ENCODE measurements around the gene TNKS1BP1.

GRCh38 chr11:57283231-57283990 lies 41.3 kb downstream of the TNKS1BP1 start:
- no peak for TF ChIP-seq CTCF (IDR thresholded peaks at IDR 0.05; ENCODE audit: borderline replicate concordance, extremely low read depth, low read length, poor library complexity, severe bottlenecking)
- TF ChIP-seq EZH2 (IDR thresholded peaks at IDR 0.05; ENCODE audit: borderline replicate concordance, low read depth, low read length, severe bottlenecking) = no peak

All from DND-41 (cell line).